H54 (cell line): ENCODE results near the gene CDKL5.

Experiments used
- DNase-seq: peaks from one replicate; pipeline ENCODE4 v3.0.0; 2011; ENCODE audit warnings: low spot score, mixed read lengths; ENCODE audit not compliant: insufficient read length
- FAIRE-seq: peaks from 3 replicates; lab custom pipeline; 2011; peaks lifted over from hg19 to GRCh38; lab: Jason Lieb, UNC
- POLR2A ChIP-seq: IDR thresholded peaks from 2 replicates; pipeline ENCODE4 v1.6.1; 2011; ENCODE audit warnings: low read depth, mild to moderate bottlenecking, low read length

The CDKL5 gene

DNA sequence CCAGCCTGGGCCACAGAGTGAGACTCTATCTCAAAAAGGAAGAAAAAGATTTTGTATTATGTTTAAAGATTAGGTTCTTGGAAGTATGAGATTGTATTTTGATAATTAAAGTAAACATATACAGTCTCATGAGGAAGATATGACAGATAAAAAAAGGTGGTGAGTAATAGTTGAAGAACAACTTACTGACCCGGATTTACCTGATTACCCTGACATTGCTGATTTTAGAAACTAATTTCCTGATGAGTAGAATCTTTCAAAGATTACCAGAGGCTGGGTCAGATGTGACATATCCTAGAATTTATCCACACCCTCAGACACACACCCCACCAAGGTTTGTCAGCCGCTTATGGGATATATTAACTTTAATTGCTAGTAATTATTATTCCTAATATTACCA lies 9.5 kb downstream of the CDKL5 start:
- DNase-seq (no peak), FAIRE-seq (no peak)
- no peak for TF ChIP-seq POLR2A

DNA sequence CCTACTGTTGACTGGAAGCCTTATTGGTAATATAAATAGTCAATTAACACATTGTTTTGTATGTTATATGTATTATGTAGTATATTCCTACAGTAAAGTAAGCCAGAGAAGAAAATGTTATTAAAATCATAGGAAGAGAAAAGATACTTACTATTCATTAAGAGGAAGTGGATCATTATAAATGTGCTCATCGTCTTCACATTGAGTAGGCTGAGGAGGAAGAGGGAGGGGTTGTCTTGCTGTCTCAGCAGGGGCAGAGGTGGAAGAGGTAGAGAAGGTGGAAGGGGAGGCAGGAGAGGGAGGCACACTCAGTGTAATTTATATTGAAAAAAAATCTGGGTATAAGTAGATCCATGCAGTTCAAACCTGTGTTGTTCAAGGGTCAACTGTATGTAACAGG lies 10.6 kb downstream of the CDKL5 start:
- no peak for FAIRE-seq
- no peak for DNase-seq
- no peak for TF ChIP-seq POLR2A

DNA sequence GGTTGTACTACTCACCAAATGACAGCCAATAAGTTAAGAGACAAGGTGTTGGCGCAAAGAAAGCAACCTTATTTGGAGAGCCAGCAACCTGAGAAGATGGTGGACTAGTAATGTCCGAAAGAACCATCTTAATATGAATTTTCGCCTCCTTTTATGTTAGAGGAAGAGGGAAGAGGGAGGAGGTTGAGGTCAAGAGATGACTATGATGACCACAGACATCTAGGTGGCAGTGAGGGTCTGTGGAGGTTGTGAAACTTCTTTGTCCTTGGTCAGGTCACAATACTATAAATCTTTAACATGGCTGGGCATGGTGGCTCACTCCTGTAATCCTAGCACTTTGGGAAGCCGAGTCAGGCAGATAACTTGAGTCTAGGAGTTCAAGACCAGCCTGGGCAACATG lies 15.4 kb downstream of the CDKL5 start:
- no peak for DNase-seq
- no peak for TF ChIP-seq POLR2A
- FAIRE-seq: no peak

- no peak for TF ChIP-seq POLR2A
- no peak for DNase-seq
- no peak for FAIRE-seq
These were observed 16.5 kb downstream of the CDKL5 start for GRCh38 chrX:18441780-18442367.

- TF ChIP-seq POLR2A: no peak
- DNase-seq (no peak), FAIRE-seq (no peak)
These were observed 23.0 kb downstream of the CDKL5 start for GRCh38 chrX:18448416-18448815.

- no peak for TF ChIP-seq POLR2A
- no peak for FAIRE-seq
- DNase-seq: no peak
These were observed 23.8 kb downstream of the CDKL5 start for GRCh38 chrX:18449236-18449635.

DNA sequence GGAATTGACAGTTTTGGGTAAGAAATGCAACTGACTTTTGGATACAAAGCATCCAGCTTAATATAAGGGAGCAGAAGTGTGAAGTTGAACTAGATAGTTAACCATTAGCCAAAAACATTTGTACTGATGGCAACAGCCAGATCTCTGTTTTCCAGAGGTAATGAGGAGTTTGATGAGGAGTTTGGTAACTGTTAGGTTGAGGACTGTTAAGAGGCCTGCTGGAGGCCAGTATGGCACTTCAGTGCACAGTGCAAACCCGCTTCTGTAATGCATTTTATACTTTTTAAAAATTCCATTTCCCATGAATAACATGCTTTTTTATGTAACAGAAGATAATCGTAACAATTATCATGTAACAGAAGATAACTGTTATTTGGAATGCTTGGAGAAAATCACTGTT lies 30.0 kb downstream of the CDKL5 start:
- DNase-seq: no peak

GRCh38 chrX:18457000-18457399 lies 31.6 kb downstream of the CDKL5 start:
- FAIRE-seq: no peak
- no peak for DNase-seq
- TF ChIP-seq POLR2A: no peak

More for the DNA sequence above, 30.0 kb downstream of the CDKL5 start:
- no peak for TF ChIP-seq POLR2A
- FAIRE-seq: no peak

- FAIRE-seq (no peak), DNase-seq (no peak)
- no peak for TF ChIP-seq POLR2A
These were observed 36.0 kb downstream of the CDKL5 start for GRCh38 chrX:18461431-18461830.

- DNase-seq (no peak), FAIRE-seq (no peak)
- no peak for TF ChIP-seq POLR2A
These were observed 39.1 kb downstream of the CDKL5 start for GRCh38 chrX:18464499-18464898.

DNA sequence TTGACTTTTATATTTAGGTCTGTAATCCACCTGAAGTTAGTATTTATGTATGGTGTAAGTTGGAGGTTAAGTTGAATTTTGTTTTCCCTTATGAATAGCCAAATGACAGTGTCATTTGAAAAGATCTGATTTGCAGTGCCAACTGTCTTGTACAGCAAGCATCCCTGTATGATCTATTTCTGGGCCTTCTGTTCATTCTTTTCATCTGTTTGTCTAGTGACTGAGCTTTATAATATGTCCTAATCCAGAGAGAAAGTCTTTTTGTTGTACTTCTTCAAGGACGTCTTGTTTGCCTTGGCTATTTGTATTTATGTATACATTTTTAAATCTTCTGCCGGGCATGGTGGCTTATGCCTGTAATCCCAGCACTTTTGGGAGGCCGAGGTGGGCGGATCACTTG lies 39.6 kb downstream of the CDKL5 start:
- no peak for FAIRE-seq
- DNase-seq: no peak
- TF ChIP-seq POLR2A: no peak

- FAIRE-seq: no peak
- TF ChIP-seq POLR2A: no peak
- no peak for DNase-seq
These were observed 43.2 kb downstream of the CDKL5 start for GRCh38 chrX:18468599-18468998.

DNA sequence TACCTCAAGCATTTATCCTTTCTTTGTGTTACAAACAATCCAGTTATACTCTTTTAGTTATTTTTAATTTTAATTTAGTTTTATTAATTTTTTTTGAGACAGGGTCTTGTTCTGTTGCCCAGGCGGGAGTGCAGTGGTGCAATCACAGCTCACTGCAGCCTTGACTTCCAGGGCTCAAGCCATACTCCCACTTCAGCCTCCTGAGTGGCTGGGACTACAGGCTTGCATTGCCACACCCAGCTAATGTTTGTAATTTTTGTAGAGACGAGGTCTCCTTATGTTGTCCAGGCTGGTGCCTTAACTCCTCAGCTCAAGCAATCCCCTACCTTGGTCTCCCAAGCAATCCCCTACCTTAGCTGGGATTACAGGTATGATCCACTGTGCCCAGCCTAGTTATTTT lies 45.9 kb downstream of the CDKL5 start:
- FAIRE-seq: no peak
- TF ChIP-seq POLR2A: no peak
- DNase-seq: no peak

DNA sequence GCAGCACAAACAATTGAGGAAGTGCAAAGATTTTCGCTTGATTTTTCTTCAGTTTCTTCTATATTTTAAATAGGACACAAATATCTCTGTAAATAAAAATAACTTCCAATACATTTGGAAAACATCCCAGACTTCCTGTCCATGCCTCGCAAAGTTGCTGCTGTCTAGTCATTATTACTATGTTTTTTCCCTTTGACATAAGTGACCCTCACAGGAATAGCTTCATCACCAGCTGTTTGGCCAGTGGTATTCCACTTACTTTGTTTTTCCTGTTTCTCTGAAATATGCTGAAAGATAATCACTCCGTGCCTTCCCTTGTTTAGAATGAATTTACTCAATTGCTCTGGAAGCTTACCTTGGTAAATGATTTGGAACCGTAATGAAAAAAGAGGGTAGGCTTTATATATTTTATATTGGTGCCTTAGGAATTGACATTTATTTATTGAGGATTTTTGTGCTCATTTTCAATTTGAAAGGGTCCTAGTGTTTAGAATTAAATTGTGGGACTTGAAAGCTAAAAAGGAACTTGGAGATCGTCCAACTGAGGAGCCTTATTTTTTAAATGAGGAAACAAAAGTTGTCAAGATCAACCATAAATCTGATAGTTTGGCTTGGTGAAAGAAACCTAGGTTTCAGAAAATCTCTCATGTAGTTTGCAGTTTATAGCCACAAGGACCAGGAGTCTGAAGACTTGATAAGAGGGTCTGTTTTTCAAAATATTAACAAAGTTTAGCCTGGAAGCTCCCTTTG lies 65.6 kb downstream of the CDKL5 start:
- TF ChIP-seq POLR2A: no peak
- FAIRE-seq (no peak), DNase-seq (no peak)

GRCh38 chrX:18491587-18492340 lies 66.4 kb downstream of the CDKL5 start:
- DNase-seq (no peak), FAIRE-seq (no peak)
- TF ChIP-seq POLR2A: no peak
